ENCODE measurements around the gene MYOM3.

- TF ChIP-seq, protein P1, sequence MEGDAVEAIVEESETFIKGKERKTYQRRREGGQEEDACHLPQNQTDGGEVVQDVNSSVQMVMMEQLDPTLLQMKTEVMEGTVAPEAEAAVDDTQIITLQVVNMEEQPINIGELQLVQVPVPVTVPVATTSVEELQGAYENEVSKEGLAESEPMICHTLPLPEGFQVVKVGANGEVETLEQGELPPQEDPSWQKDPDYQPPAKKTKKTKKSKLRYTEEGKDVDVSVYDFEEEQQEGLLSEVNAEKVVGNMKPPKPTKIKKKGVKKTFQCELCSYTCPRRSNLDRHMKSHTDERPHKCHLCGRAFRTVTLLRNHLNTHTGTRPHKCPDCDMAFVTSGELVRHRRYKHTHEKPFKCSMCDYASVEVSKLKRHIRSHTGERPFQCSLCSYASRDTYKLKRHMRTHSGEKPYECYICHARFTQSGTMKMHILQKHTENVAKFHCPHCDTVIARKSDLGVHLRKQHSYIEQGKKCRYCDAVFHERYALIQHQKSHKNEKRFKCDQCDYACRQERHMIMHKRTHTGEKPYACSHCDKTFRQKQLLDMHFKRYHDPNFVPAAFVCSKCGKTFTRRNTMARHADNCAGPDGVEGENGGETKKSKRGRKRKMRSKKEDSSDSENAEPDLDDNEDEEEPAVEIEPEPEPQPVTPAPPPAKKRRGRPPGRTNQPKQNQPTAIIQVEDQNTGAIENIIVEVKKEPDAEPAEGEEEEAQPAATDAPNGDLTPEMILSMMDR (conservative IDR thresholded peaks at IDR 0.05) = no peak
- no peak for TF ChIP-seq ZFX (IDR thresholded peaks at IDR 0.05)
Measured at GRCh38 chr1:24082372-24082771, 29.6 kb downstream of the MYOM3 start.
